Lower leg skin (tissue), 4 donors: ENCODE measurements around the gene LYRM7. TPM values are rescaled to one million over a fixed set of nuclear protein-coding genes. Genes with fewer than 3 reads are reported as not detected.

ENCODE experiments used
- DNase-seq, 2 donors: peaks; one replicate each; pipeline ENCODE4 v3.0.0-alpha.2; 2019; ENCODE audit warnings: low spot score in 2 of 2
- H3K4me3 ChIP-seq: fragments of 200-600 bp; sonication (generic); 2 replicates; pipeline ENCODE4 v1.5.1; 2017; ENCODE audit warnings: mild to moderate bottlenecking, low read depth; ENCODE audit not compliant: poor library complexity, severe bottlenecking
- POLR2A ChIP-seq, 2 donors: fragments of 450-650 bp; IDR thresholded peaks; one replicate each; pipeline ENCODE4 v1.6.1; 2016 to 2017; ENCODE audit warnings: antibody characterized with exemption in 2 of 2, mild to moderate bottlenecking in 1 of 2, moderate library complexity in 1 of 2
- WGBS, 2 donors: methylation state at CpG; one replicate each; pipeline ENCODE4 v1.1.5; 2018; 5-methylcytosine and 5-hydroxymethylcytosine counted together
- intact Hi-C: fragments of 100-400 bp; cut with DNase I; formaldehyde crosslinking; loops from one replicate; pipeline ENCODE4 v1.15.0; 2023; ENCODE audit warnings: low total_unique reads
- total RNA-seq, 4 donors: library from RNA; depleted of rRNA; stranded (reverse); fragments of >200 nt; gene quantifications; one replicate each; pipeline ENCODE4 v1.1.0, GENCODE V29; 2016
- TF ChIP-seq, protein P1 (sequence below), 3 donors: fragments of 450-650 bp; IDR thresholded peaks; one replicate each; pipeline ENCODE4 v1.5.1; 2016; ENCODE audit warnings: antibody characterized with exemption in 3 of 3, mild to moderate bottlenecking in 3 of 3, moderate library complexity in 2 of 3

The LYRM7 gene
- total RNA-seq, 4 donors from 2014 or later = 4.1 to 15.7 (median 5.8) TPM

DNA sequence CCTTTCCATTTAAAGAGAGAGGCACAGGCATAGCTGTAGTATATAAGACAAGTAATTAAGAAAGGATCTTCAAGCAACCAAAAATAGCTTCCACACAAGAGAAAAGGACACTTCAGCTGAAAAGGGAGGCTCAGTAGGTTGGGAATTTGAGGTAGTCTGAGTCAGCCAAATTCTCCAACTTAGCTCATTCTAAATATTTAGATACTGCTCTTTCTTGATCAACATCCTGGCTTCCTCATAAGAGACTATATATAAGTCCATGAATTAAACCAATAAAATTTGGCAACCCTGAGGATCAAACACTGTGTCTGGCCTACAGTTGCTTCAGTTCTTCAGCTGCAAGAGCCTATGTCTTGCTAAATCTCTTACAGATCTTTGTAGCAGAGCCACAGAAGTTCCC lies 23.5 kb upstream of the LYRM7 start:
- H3K4me3 ChIP-seq = no peak overlapping the region
- no peak for DNase-seq
- intact Hi-C loops = no loop called here
- TF ChIP-seq POLR2A (IDR thresholded peaks at IDR 0.05) = no peak
- TF ChIP-seq, protein P1, sequence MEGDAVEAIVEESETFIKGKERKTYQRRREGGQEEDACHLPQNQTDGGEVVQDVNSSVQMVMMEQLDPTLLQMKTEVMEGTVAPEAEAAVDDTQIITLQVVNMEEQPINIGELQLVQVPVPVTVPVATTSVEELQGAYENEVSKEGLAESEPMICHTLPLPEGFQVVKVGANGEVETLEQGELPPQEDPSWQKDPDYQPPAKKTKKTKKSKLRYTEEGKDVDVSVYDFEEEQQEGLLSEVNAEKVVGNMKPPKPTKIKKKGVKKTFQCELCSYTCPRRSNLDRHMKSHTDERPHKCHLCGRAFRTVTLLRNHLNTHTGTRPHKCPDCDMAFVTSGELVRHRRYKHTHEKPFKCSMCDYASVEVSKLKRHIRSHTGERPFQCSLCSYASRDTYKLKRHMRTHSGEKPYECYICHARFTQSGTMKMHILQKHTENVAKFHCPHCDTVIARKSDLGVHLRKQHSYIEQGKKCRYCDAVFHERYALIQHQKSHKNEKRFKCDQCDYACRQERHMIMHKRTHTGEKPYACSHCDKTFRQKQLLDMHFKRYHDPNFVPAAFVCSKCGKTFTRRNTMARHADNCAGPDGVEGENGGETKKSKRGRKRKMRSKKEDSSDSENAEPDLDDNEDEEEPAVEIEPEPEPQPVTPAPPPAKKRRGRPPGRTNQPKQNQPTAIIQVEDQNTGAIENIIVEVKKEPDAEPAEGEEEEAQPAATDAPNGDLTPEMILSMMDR (IDR thresholded peaks at IDR 0.05) = no peak

DNA sequence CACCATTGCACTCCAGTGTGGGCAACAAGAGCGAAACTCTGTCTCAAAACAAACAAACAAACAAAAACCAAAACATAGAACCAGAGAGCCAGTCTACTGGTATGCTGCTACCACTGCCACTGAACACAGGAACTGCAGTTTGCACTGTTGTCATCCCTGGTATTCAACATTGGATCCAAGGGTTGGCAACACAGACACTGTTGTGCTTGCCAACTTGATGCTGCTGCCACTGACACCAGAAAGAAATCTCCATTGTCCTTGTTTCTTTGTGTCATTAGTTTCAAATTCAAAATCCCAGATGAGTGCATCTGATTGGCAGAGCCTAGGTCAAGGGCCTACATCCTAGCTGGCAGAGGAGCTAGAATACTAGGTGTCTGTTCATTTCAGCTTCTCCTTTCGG lies 21.9 kb upstream of the LYRM7 start:
- 89 to 94% methylated on average over 2 of the region's 2 CpGs for whole genome bisulfite sequencing, 2 donors
- H3K4me3 ChIP-seq = no peak overlapping the region
- TF ChIP-seq, protein P1 (IDR thresholded peaks at IDR 0.05) = no peak
- TF ChIP-seq POLR2A (IDR thresholded peaks at IDR 0.05) = no peak
- intact Hi-C loops = no loop called here
- DNase-seq = no peak

- TF ChIP-seq, protein P1 (IDR thresholded peaks at IDR 0.05) = no peak
- no peak for TF ChIP-seq POLR2A (IDR thresholded peaks at IDR 0.05)
- no peak for DNase-seq
- 96 to 97% methylated on average over 7 of the region's 7 CpGs for WGBS, 2 donors
- no peak overlapping the region for H3K4me3 ChIP-seq
- intact Hi-C loops = no loop called here
Observed at GRCh38 chr5:131150408-131150807, 20.3 kb upstream of the LYRM7 start.

- H3K4me3 ChIP-seq = no peak overlapping the region
- WGBS, 2 donors = 63 to 67% methylated on average over 4 of the region's 4 CpGs
- TF ChIP-seq POLR2A (IDR thresholded peaks at IDR 0.05) = no peak
- TF ChIP-seq, protein P1 (IDR thresholded peaks at IDR 0.05) = no peak
- DNase-seq = no peak
- intact Hi-C loops = no loop called here
Observed at GRCh38 chr5:131151216-131151615, 19.5 kb upstream of the LYRM7 start.

DNA sequence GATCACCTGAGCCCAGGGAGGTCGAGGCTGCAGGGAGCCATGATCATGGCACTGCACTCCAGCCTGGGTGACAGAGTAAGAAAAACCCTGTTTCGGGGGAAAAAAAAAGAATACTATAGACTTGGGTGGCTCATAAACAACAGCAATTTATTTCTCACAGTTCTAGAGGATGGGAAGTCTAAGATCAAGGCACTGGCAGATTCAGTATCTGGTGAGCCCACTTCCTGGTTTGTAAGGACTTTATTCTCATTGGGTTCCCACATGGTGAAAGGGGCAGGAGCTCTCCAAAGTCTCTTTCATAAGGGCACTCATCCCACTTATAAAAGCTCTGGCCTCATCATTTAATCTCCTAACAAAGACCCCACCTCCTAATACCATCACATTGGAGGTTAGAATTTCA lies 14.4 kb upstream of the LYRM7 start:
- no peak for DNase-seq
- TF ChIP-seq, protein P1 (IDR thresholded peaks at IDR 0.05) = no peak
- H3K4me3 ChIP-seq = no peak overlapping the region
- 90 to 96% methylated on average over 2 of the region's 2 CpGs for WGBS, 2 donors
- intact Hi-C loops = no loop called here

- WGBS, 2 donors = 97 to 98% methylated on average over 5 of the region's 5 CpGs
- no peak for DNase-seq
- H3K4me3 ChIP-seq = no peak overlapping the region
- intact Hi-C loops = loop anchor here (1.0 kb wide), 1 partner anchor 227 kb away; no protein-coding TSS in a partner anchor
- TF ChIP-seq, protein P1 (IDR thresholded peaks at IDR 0.05) = no peak
Observed at GRCh38 chr5:131156957-131157356, 13.8 kb upstream of the LYRM7 start.
